Measurements from ENCODE around the gene FAM13A.
"Not testable (repeated sequence)": the region's sequence is repeated elsewhere in the genome, so short reads cannot be mapped to it uniquely, and the experiment has no call there.

GRCh38 chr4:89005066-89005465 is 51.9 kb downstream of the FAM13A start:
- TF ChIP-seq POLR2A, CTCF (IDR thresholded peaks at IDR 0.05): not testable (repeated sequence)
